Activated naive CD8-positive, alpha-beta T cell treated with anti-CD3 and anti-CD28 coated beads, Interleukin-2, amount 10 ng/mL, durations not matched to agents 7 days and 5 days (primary cell): ENCODE measurements around the gene ATP1B3. TPM values are rescaled to one million over a fixed set of nuclear protein-coding genes. Genes with fewer than 3 reads are reported as not detected.

Experiments
- total RNA-seq, 2 experiments: library from RNA; stranded (reverse); gene quantifications; one replicate each; pipeline ENCODE4 v1.2.3, GENCODE V29; 2021

Gene ATP1B3
- total RNA-seq, 2 experiments from 2014 or later = 63.2 to 66.2 TPM

Other genes with a start within 250 kb of the ATP1B3 start
- gene RNF7, start 138.3 kb upstream of the ATP1B3 start, total RNA-seq = 10 to 100 TPM; 52.5 to 53.9 TPM
- not detected for gene GRK7, start 113.2 kb upstream of the ATP1B3 start, total RNA-seq